Astrocyte (in vitro differentiated cells and primary cell): ENCODE results near the gene MAPK12.

Experiments
- EZH2 ChIP-seq: IDR thresholded peaks from 2 replicates; pipeline ENCODE4 v1.6.1; 2012; ENCODE audit warnings: mild to moderate bottlenecking, low read length, inconsistent platforms; ENCODE audit not compliant: insufficient read depth
- TF ChIP-seq, protein P1 (sequence below): IDR thresholded peaks from 2 replicates; pipeline ENCODE4 v1.5.1; 2011; ENCODE audit warnings: low read depth, mild to moderate bottlenecking, inconsistent platforms, low read length, moderate library complexity; ENCODE audit not compliant: insufficient read depth

DNA sequence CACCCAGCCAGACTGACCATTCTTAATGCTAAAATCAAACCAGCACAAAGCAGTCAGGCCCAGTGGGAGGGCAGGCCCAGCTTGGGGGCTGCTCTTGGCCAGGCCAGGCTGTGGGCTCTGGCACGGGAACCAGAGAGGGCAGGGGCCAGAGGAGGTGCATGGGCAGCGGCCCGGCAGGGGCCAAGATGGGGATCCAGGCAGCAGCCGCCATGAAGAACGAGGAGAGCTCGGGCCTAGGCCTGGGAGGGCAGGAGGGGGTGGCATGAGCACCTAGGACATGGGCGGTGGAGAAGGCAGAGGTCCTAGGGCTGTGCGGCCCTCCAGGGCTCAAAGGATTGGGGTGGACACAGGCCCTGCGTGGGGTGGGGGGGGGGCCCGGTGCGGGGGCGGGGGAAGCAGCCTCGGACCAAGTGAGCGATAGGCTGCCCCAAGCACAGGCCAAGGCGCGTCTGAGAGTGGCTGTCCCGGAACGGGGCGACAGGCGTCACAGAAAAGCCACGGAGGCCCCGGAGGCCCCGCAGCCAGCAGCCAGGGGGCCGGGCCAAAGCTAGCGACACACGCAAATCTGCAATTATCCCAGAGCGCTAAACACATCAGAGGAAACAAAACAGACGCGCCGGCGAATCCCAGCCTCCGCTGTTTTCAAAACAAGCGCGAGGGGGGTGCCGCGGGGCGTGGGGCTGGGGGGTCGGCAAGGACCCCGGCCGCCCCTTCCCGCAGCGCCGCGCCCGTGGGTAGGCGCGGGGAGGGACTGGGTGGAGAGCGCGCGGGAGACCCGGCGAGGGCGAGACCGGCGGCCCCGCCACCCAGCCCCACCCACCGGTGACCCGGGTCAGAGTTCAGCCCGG, 37.7 kb upstream of the MAPK12 start:
- TF ChIP-seq EZH2, result no peak
- TF ChIP-seq, protein P1, sequence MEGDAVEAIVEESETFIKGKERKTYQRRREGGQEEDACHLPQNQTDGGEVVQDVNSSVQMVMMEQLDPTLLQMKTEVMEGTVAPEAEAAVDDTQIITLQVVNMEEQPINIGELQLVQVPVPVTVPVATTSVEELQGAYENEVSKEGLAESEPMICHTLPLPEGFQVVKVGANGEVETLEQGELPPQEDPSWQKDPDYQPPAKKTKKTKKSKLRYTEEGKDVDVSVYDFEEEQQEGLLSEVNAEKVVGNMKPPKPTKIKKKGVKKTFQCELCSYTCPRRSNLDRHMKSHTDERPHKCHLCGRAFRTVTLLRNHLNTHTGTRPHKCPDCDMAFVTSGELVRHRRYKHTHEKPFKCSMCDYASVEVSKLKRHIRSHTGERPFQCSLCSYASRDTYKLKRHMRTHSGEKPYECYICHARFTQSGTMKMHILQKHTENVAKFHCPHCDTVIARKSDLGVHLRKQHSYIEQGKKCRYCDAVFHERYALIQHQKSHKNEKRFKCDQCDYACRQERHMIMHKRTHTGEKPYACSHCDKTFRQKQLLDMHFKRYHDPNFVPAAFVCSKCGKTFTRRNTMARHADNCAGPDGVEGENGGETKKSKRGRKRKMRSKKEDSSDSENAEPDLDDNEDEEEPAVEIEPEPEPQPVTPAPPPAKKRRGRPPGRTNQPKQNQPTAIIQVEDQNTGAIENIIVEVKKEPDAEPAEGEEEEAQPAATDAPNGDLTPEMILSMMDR, result no peak
